GM19035 (cell line): Measurements from ENCODE around the gene VEZF1.

Source experiments
- ATAC-seq: cut with Tn5 transposase; IDR thresholded peaks from one replicate; pipeline ENCODE4 v1.9.1; 2021; ENCODE audit not compliant: unreplicated experiment

Gene VEZF1

GRCh38 chr17:57987581-57988300, at the start of gene VEZF1:
Gene VEZF1, minus strand, starts transcription at chr17:57988254. Its CDS starts 143 bp downstream, at chr17:57988111.
- ATAC-seq, result peak; percentile 64

GRCh38 chr17:58032691-58033415, 44.8 kb upstream of the VEZF1 start:
- no peak for ATAC-seq

GRCh38 chr17:58028578-58028977, 40.5 kb upstream of the VEZF1 start:
- no peak for ATAC-seq

- no peak for ATAC-seq
Measured at GRCh38 chr17:58020401-58020800, 32.3 kb upstream of the VEZF1 start.

GRCh38 chr17:58019521-58019920, 31.5 kb upstream of the VEZF1 start:
- ATAC-seq, result no peak

- no peak for ATAC-seq
Measured at GRCh38 chr17:58019039-58019438, 31.0 kb upstream of the VEZF1 start.

GRCh38 chr17:58010067-58010799, 22.2 kb upstream of the VEZF1 start:
- ATAC-seq, result no peak

- peak; percentile 32 for ATAC-seq
Measured at GRCh38 chr17:58007781-58008706, 20.0 kb upstream of the VEZF1 start.

- ATAC-seq, result peak; percentile 87
Measured at GRCh38 chr17:58006924-58007780, 19.1 kb upstream of the VEZF1 start, which contains the start of gene SRSF1. Gene SRSF1, minus strand, starts transcription at chr17:58007246. Its CDS starts 109 bp downstream, at chr17:58007137.

GRCh38 chr17:58006560-58006923, 18.5 kb upstream of the VEZF1 start:
- peak; percentile 3 for ATAC-seq

GRCh38 chr17:58005728-58006559, 17.9 kb upstream of the VEZF1 start:
- no peak for ATAC-seq

GRCh38 chr17:58005031-58005727, 17.1 kb upstream of the VEZF1 start:
- no peak for ATAC-seq

GRCh38 chr17:58004060-58004459, 16.0 kb upstream of the VEZF1 start:
- no peak for ATAC-seq

- ATAC-seq, result no peak
Measured at GRCh38 chr17:58002973-58003372, 14.9 kb upstream of the VEZF1 start.

GRCh38 chr17:58002154-58002948, 14.3 kb upstream of the VEZF1 start:
- ATAC-seq, result no peak

GRCh38 chr17:58001461-58002124, 13.5 kb upstream of the VEZF1 start:
- no peak for ATAC-seq

- no peak for ATAC-seq
Measured at GRCh38 chr17:57999496-58000017, 11.5 kb upstream of the VEZF1 start.
